ENCODE measurements around the gene KMT2B.

The KMT2B gene

GRCh38 chr19:35695895-35696422 is 21.8 kb upstream of the KMT2B start:
- no peak for DNase-seq
- TF ChIP-seq POLR2A (IDR thresholded peaks at IDR 0.05; ENCODE audit: low read length) (no peak), GATA1 (IDR thresholded peaks at IDR 0.05; ENCODE audit: low read depth, low read length) (no peak)

GRCh38 chr19:35696835-35697234 is 21.0 kb upstream of the KMT2B start:
- no peak for DNase-seq
- no peak for TF ChIP-seq POLR2A (IDR thresholded peaks at IDR 0.05; ENCODE audit: low read length)
- no peak for TF ChIP-seq GATA1 (IDR thresholded peaks at IDR 0.05; ENCODE audit: low read depth, low read length)

GRCh38 chr19:35702223-35703012 is 15.4 kb upstream of the KMT2B start:
- peak; percentile 96 for DNase-seq
- TF ChIP-seq POLR2A (IDR thresholded peaks at IDR 0.05; ENCODE audit: low read length) = peak; percentile 31
- TF ChIP-seq GATA1 (IDR thresholded peaks at IDR 0.05; ENCODE audit: low read depth, low read length) = no peak

GRCh38 chr19:35703343-35703742 is 14.5 kb upstream of the KMT2B start:
- TF ChIP-seq POLR2A (IDR thresholded peaks at IDR 0.05; ENCODE audit: low read length) (no peak), GATA1 (IDR thresholded peaks at IDR 0.05; ENCODE audit: low read depth, low read length) (no peak)
- DNase-seq = no peak

GRCh38 chr19:35704218-35704617 is 13.6 kb upstream of the KMT2B start, which contains the start of gene ZBTB32:
Gene ZBTB32 (plus strand): TSS chr19:35704558. CDS start chr19:35714627, 10,069 bp downstream.
- TF ChIP-seq GATA1 (IDR thresholded peaks at IDR 0.05; ENCODE audit: low read depth, low read length) (no peak), POLR2A (IDR thresholded peaks at IDR 0.05; ENCODE audit: low read length) (no peak)
- DNase-seq = peak; percentile 51 to 70

- TF ChIP-seq POLR2A (IDR thresholded peaks at IDR 0.05; ENCODE audit: low read length) (no peak), GATA1 (IDR thresholded peaks at IDR 0.05; ENCODE audit: low read depth, low read length) (no peak)
- DNase-seq = no peak
Measured at GRCh38 chr19:35708391-35708790, 9.4 kb upstream of the KMT2B start.

- TF ChIP-seq GATA1 (IDR thresholded peaks at IDR 0.05; ENCODE audit: low read depth, low read length) (no peak), POLR2A (IDR thresholded peaks at IDR 0.05; ENCODE audit: low read length) (no peak)
- DNase-seq = no peak
Measured at GRCh38 chr19:35710784-35711723, 6.7 kb upstream of the KMT2B start.

GRCh38 chr19:35712567-35713505 is 5.0 kb upstream of the KMT2B start:
- TF ChIP-seq POLR2A (IDR thresholded peaks at IDR 0.05; ENCODE audit: low read length) (no peak), GATA1 (IDR thresholded peaks at IDR 0.05; ENCODE audit: low read depth, low read length) (no peak)
- peak in 1 of 2 experiments; percentile 41 for DNase-seq

GRCh38 chr19:35713506-35713850 is 4.3 kb upstream of the KMT2B start:
- TF ChIP-seq GATA1 (IDR thresholded peaks at IDR 0.05; ENCODE audit: low read depth, low read length) = no peak
- no peak for TF ChIP-seq POLR2A (IDR thresholded peaks at IDR 0.05; ENCODE audit: low read length)
- no peak for DNase-seq

- DNase-seq = peak; percentile 43 to 47
- TF ChIP-seq GATA1 (IDR thresholded peaks at IDR 0.05; ENCODE audit: low read depth, low read length) (no peak), POLR2A (IDR thresholded peaks at IDR 0.05; ENCODE audit: low read length) (no peak)
Measured at GRCh38 chr19:35713904-35714495, 3.8 kb upstream of the KMT2B start.

GRCh38 chr19:35714601-35715354 is 3.0 kb upstream of the KMT2B start:
- peak in 1 of 2 experiments; percentile 24 for DNase-seq
- TF ChIP-seq POLR2A (IDR thresholded peaks at IDR 0.05; ENCODE audit: low read length) (no peak), GATA1 (IDR thresholded peaks at IDR 0.05; ENCODE audit: low read depth, low read length) (no peak)

GRCh38 chr19:35715355-35715809 is 2.4 kb upstream of the KMT2B start:
- DNase-seq = no peak

More at GRCh38 chr19:35715355-35715809, 2.4 kb upstream of the KMT2B start:
- TF ChIP-seq POLR2A (IDR thresholded peaks at IDR 0.05; ENCODE audit: low read length) (no peak), GATA1 (IDR thresholded peaks at IDR 0.05; ENCODE audit: low read depth, low read length) (no peak)
